ENCODE results near the gene LDLRAD4. TPM values are rescaled to one million over a fixed set of nuclear protein-coding genes. Genes with fewer than 3 reads are reported as not detected.

The LDLRAD4 gene
- total and polyA plus RNA-seq, 9 of the 15 experiments (the other 6 are each of a cell fraction or from before 2014, with no cell fraction given), result 0.01 TPM; not detected in 8

- TF ChIP-seq HDAC8 (tag; IDR thresholded peaks at IDR 0.05) (no peak), ZNF197 (CRISPR knock-in tag; IDR thresholded peaks at IDR 0.05; ENCODE audit: low read depth) (no peak), SMARCB1 (IDR thresholded peaks at IDR 0.05; ENCODE audit: insufficient read length, low read depth) (no peak), ZBTB2 (IDR thresholded peaks at IDR 0.05) (no peak), ZKSCAN8 (CRISPR knock-in tag; IDR thresholded peaks at IDR 0.05) (no peak), USF1 (CRISPR knock-in tag; IDR thresholded peaks at IDR 0.05) (no peak), ZKSCAN1 (IDR thresholded peaks at IDR 0.05; ENCODE audit: low read depth, low read length) (no peak), KDM2B (CRISPR knock-in tag; IDR thresholded peaks at IDR 0.05) (no peak), HDAC6 (IDR thresholded peaks at IDR 0.05; ENCODE audit: low read depth, low read length) (no peak), E2F1 (CRISPR knock-in tag; IDR thresholded peaks at IDR 0.05) (no peak), XRCC4 (IDR thresholded peaks at IDR 0.05; ENCODE audit: extremely low read depth, insufficient read depth, insufficient read length) (no peak), CREBBP (IDR thresholded peaks at IDR 0.05; ENCODE audit: low read depth, low read length) (no peak), NR1H2 (CRISPR knock-in tag; IDR thresholded peaks at IDR 0.05) (no peak), MXD1 (CRISPR knock-in tag; IDR thresholded peaks at IDR 0.05; ENCODE audit: borderline replicate concordance, poor library complexity, severe bottlenecking) (no peak), MTA1 (IDR thresholded peaks at IDR 0.05; ENCODE audit: borderline replicate concordance) (no peak)
- Histone ChIP-seq H3K4me1 (replicated peaks in 1 of 2; ENCODE audit: control insufficient read depth in 2 of 2, insufficient read depth in 2 of 2, low read length in 2 of 2) (no peaks in the 10 kb centered on the region), H3K27me3 (ENCODE audit: control insufficient read depth in 2 of 2, insufficient read depth in 2 of 2, low read length in 2 of 2) (peaks cover 13 to 27% of the 10 kb centered on the region in 2 experiments; a peak in 3 of 5 replicates), H2AFZ (ENCODE audit: low read depth, low read length) (no peak overlapping the region), H3K79me2 (ENCODE audit: control insufficient read depth, insufficient read depth, low read length) (no peaks in the 10 kb centered on the region), H3K36me3 (ENCODE audit: control insufficient read depth, insufficient read depth, low read length) (no peaks in the 10 kb centered on the region), H4K20me1 (replicated peaks; ENCODE audit: control insufficient read depth, insufficient read depth, low read length) (no peaks in the 10 kb centered on the region), H3K4me2 (ENCODE audit: insufficient read depth, low read length) (no peak overlapping the region), H3K27ac (ENCODE audit: extremely low read depth, low read depth, low read length) (no peak overlapping the region), H3K9me3 (replicated peaks; ENCODE audit: control insufficient read depth, insufficient read depth, low read depth, low read length) (no peaks in the 10 kb centered on the region), H3K4me3 (no peak overlapping the region), H3K9ac (ENCODE audit: insufficient read depth in 1 of 2, low read depth in 2 of 2, low read length in 2 of 2) (no peak overlapping the region), H3K9me1 (ENCODE audit: control insufficient read depth, insufficient read depth, low read length) (no peaks in the 10 kb centered on the region)
- ATAC-seq, result no peak
- 0% methylated on average over 1 of the region's 4 CpGs for WGBS (ENCODE audit: insufficient coverage, low coverage, missing lambda C conversion rate)
- no peak for DNase-seq (ENCODE audit: extremely low read depth in 1 of 4, low spot score in 3 of 4)
- FAIRE-seq, result no peak
- ChIA-PET POLR2A (interaction anchor here (0.5 to 1.3 kb wide), 2 partner anchors 10 to 42 kb away, joined by 3 to 5 read pairs; no protein-coding TSS in a partner anchor), CTCF (ENCODE audit: low intra/inter-chr PET ratio) (no interaction called here)
- no TSS peak for BruUV-seq (replicated peaks)
- intact Hi-C loops (cut with micrococcal nuclease) (no loop called here), in situ Hi-C loops (cut with MboI) (no loop called here)
Observed at GRCh38 chr18:13363359-13363758, 144.8 kb downstream of the LDLRAD4 start.

Measured in K562 (cell line).